Ectodermal cell (in vitro differentiated cells): ENCODE measurements around the gene DBNL.

ENCODE experiments used
- H3K27ac ChIP-seq: 2 replicates; pipeline ENCODE4 v1.7.0; 2013; ENCODE audit warnings: mild to moderate bottlenecking, low read depth, low read length; ENCODE audit not compliant: insufficient read depth, poor library complexity, severe bottlenecking
- H3K27me3 ChIP-seq: 2 replicates; pipeline ENCODE4 v1.7.0; 2013; ENCODE audit warnings: mild to moderate bottlenecking, low read length; ENCODE audit not compliant: insufficient read depth, control insufficient read depth, poor library complexity, severe bottlenecking
- H3K36me3 ChIP-seq: one replicate; pipeline ENCODE4 v1.7.0; 2013; ENCODE audit warnings: low read length; ENCODE audit not compliant: control insufficient read depth, insufficient read depth
- H3K4me1 ChIP-seq: one replicate; pipeline ENCODE4 v1.7.0; 2013; ENCODE audit warnings: low read length; ENCODE audit not compliant: control insufficient read depth, insufficient read depth
- H3K4me3 ChIP-seq: 2 replicates; pipeline ENCODE4 v1.7.0; 2013; ENCODE audit warnings: low read depth, low read length, control low read depth; ENCODE audit not compliant: insufficient read depth
- H3K9me3 ChIP-seq: 2 replicates; pipeline ENCODE4 v1.7.0; 2013; ENCODE audit warnings: mild to moderate bottlenecking, low read length, moderate library complexity; ENCODE audit not compliant: control insufficient read depth
- whole genome bisulfite sequencing, 2 experiments: methylation state at CpG; one replicate each; pipeline ENCODE4 v1.1.7; 2013; ENCODE audit warnings: missing lambda C conversion rate in 2 of 2; 5-methylcytosine and 5-hydroxymethylcytosine counted together

The DBNL gene

GRCh38 chr7:44100458-44101302, 56.2 kb downstream of the DBNL start:
- Histone ChIP-seq H3K4me1 (peaks cover 14% of the 10 kb centered on the region), H3K4me3 (no peak overlapping the region), H3K27ac (no peak overlapping the region), H3K9me3 (no peaks in the 10 kb centered on the region), H3K27me3 (peaks cover 27% of the 10 kb centered on the region), H3K36me3 (no peaks in the 10 kb centered on the region)
- 89 to 90% methylated on average over 8 to 10 of the region's 10 CpGs for WGBS, 2 experiments

- no peaks in the 10 kb centered on the region for H3K9me3 ChIP-seq
- no peaks in the 10 kb centered on the region for H3K36me3 ChIP-seq
- H3K4me1 ChIP-seq, result peaks cover 14% of the 10 kb centered on the region
- no peak overlapping the region for H3K27ac ChIP-seq
- peaks cover 30% of the 10 kb centered on the region for H3K27me3 ChIP-seq
- H3K4me3 ChIP-seq, result no peak overlapping the region
- WGBS, 2 experiments, result 91% methylated on average over 3 of the region's 3 CpGs
Observed at GRCh38 chr7:44101303-44101965, 56.9 kb downstream of the DBNL start.

- no peaks in the 10 kb centered on the region for H3K36me3 ChIP-seq
- no peaks in the 10 kb centered on the region for H3K9me3 ChIP-seq
- 92 to 94% methylated on average over 14 of the region's 14 CpGs for WGBS, 2 experiments
- H3K4me3 ChIP-seq, result no peak overlapping the region
- peaks cover 30% of the 10 kb centered on the region for H3K27me3 ChIP-seq
- no peak overlapping the region for H3K27ac ChIP-seq
- peaks cover 14% of the 10 kb centered on the region for H3K4me1 ChIP-seq
Observed at GRCh38 chr7:44101966-44102845, 57.7 kb downstream of the DBNL start.

GRCh38 chr7:44102846-44103565, 58.5 kb downstream of the DBNL start:
- no peak overlapping the region for H3K4me3 ChIP-seq
- H3K4me1 ChIP-seq, result peaks cover 14% of the 10 kb centered on the region
- WGBS, 2 experiments, result 82 to 85% methylated on average over 8 of the region's 8 CpGs

GRCh38 chr7:44103566-44103922, 59.0 kb downstream of the DBNL start:
- Histone ChIP-seq H3K36me3 (no peaks in the 10 kb centered on the region), H3K9me3 (no peaks in the 10 kb centered on the region), H3K4me3 (peak overlapping the region; percentile 50), H3K4me1 (peaks cover 14% of the 10 kb centered on the region), H3K27me3 (peaks cover 30% of the 10 kb centered on the region), H3K27ac (no peak overlapping the region)
- WGBS, 2 experiments, result 52% methylated on average over 8 of the region's 8 CpGs

More at GRCh38 chr7:44102846-44103565, 58.5 kb downstream of the DBNL start:
- Histone ChIP-seq H3K27ac (no peak overlapping the region), H3K9me3 (no peaks in the 10 kb centered on the region), H3K27me3 (peaks cover 30% of the 10 kb centered on the region), H3K36me3 (no peaks in the 10 kb centered on the region)

- peaks cover 14% of the 10 kb centered on the region for H3K4me1 ChIP-seq
Observed at GRCh38 chr7:44103923-44104859, 59.7 kb downstream of the DBNL start, which contains the start of gene AEBP1. Gene AEBP1 (plus strand): TSS chr7:44104345. CDS start chr7:44104666, 321 bp downstream.

GRCh38 chr7:44104860-44105771, 60.6 kb downstream of the DBNL start:
- H3K27ac ChIP-seq, result no peak overlapping the region
- peak overlapping the region; percentile 50 for H3K4me3 ChIP-seq

More at GRCh38 chr7:44103923-44104859, 59.7 kb downstream of the DBNL start, which contains the start of gene AEBP1:
- peaks cover 30% of the 10 kb centered on the region for H3K27me3 ChIP-seq
- no peak within 1 kb of the TSS for H3K27ac ChIP-seq
- no peaks in the 10 kb centered on the region for H3K36me3 ChIP-seq
- H3K4me3 ChIP-seq, result peak within 1 kb of the TSS; percentile 50
- 2% methylated on average over 72 to 74 of the region's 87 CpGs for WGBS, 2 experiments
- H3K9me3 ChIP-seq, result no peaks in the 10 kb centered on the region

GRCh38 chr7:44105832-44106231, 61.3 kb downstream of the DBNL start:
- 87 to 89% methylated on average over 2 of the region's 2 CpGs for WGBS, 2 experiments
- peaks cover 30% of the 10 kb centered on the region for H3K27me3 ChIP-seq
- H3K9me3 ChIP-seq, result no peaks in the 10 kb centered on the region
- H3K36me3 ChIP-seq, result no peaks in the 10 kb centered on the region
- H3K27ac ChIP-seq, result no peak overlapping the region
- no peak overlapping the region for H3K4me3 ChIP-seq
- H3K4me1 ChIP-seq, result peaks cover 11% of the 10 kb centered on the region

More at GRCh38 chr7:44104860-44105771, 60.6 kb downstream of the DBNL start:
- H3K27me3 ChIP-seq, result peaks cover 30% of the 10 kb centered on the region
- H3K4me1 ChIP-seq, result peaks cover 14% of the 10 kb centered on the region
- no peaks in the 10 kb centered on the region for H3K9me3 ChIP-seq
- 18 to 21% methylated on average over 28 of the region's 28 CpGs for WGBS, 2 experiments
- H3K36me3 ChIP-seq, result no peaks in the 10 kb centered on the region
